ENCODE data around the gene MGA. TPM values are rescaled to one million over a fixed set of nuclear protein-coding genes. Genes with fewer than 3 reads are reported as not detected.

Gene MGA
- total RNA-seq, 6 donors from 2014 or later: 22.8 to 54.5 (median 33.4) TPM

DNA sequence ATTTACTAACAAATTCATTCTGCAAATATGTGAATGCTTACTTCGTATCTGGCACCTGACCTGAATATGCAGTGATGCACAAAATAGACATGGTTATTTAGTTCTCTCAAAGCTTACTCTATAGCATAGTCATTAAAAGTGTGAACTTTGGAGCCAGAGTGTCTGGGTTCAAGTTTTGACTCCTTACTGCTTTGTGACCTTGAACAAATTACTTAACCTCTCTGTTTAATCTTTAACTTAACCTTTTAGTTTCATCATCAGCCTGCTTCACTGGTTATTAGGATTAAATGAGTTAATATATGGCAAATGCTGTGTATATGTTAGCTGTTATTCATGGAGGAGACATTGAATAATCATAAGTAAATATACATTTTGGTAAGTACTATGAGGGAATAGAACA is 12.1 kb upstream of the MGA start:
- peaks cover 0 to 6% (median 0%) of the 10 kb centered on the region in 4 donors for H3K9me3 ChIP-seq
- ATAC-seq (ENCODE audit: low FRiP score in 2 of 2): no peak
- no peaks in the 10 kb centered on the region for H3K36me3 ChIP-seq
- H3K27me3 ChIP-seq: no peaks in the 10 kb centered on the region
- peaks cover 0 to 9% (median 1%) of the 10 kb centered on the region in 4 donors for H3K4me1 ChIP-seq
- no peak overlapping the region for H3K27ac ChIP-seq
- 88 to 93% methylated on average over 1 of the region's 1 CpG for WGBS, 2 donors
- TF ChIP-seq POLR2AphosphoS5 (IDR thresholded peaks at IDR 0.05) (no peak), EP300 (IDR thresholded peaks at IDR 0.05) (no peak), POLR2A (IDR thresholded peaks at IDR 0.05) (no peak), CTCF (IDR thresholded peaks at IDR 0.05) (no peak)
- H3K4me3 ChIP-seq: no peak overlapping the region
- no peak for DNase-seq

GRCh38 chr15:41648770-41649169 is 11.4 kb upstream of the MGA start:
- no peak overlapping the region for H3K27ac ChIP-seq
- ATAC-seq (ENCODE audit: low FRiP score in 2 of 2): no peak
- H3K36me3 ChIP-seq: no peaks in the 10 kb centered on the region
- no peaks in the 10 kb centered on the region for H3K27me3 ChIP-seq
- TF ChIP-seq EP300 (IDR thresholded peaks at IDR 0.05): no peak
- peaks cover 0 to 9% (median 3%) of the 10 kb centered on the region in 4 donors for H3K4me1 ChIP-seq
- H3K4me3 ChIP-seq: no peak overlapping the region
- 100% methylated on average over 1 of the region's 1 CpG for WGBS, 2 donors
- DNase-seq: no peak
- peaks cover 0 to 6% (median 0%) of the 10 kb centered on the region in 4 donors for H3K9me3 ChIP-seq

- 86 to 94% methylated on average over 1 of the region's 1 CpG for WGBS, 2 donors
- no peak for DNase-seq
- H3K27me3 ChIP-seq: no peaks in the 10 kb centered on the region
- TF ChIP-seq CTCF (IDR thresholded peaks at IDR 0.05) (no peak), POLR2AphosphoS5 (IDR thresholded peaks at IDR 0.05) (no peak), POLR2A (IDR thresholded peaks at IDR 0.05) (no peak), EP300 (IDR thresholded peaks at IDR 0.05) (no peak)
- ATAC-seq (ENCODE audit: low FRiP score in 2 of 2): no peak
- peaks cover 0 to 9% (median 4%) of the 10 kb centered on the region in 4 donors for H3K4me1 ChIP-seq
- H3K4me3 ChIP-seq: no peak overlapping the region
- H3K27ac ChIP-seq: no peak overlapping the region
- H3K36me3 ChIP-seq: no peaks in the 10 kb centered on the region
- peaks cover 0 to 6% (median 0%) of the 10 kb centered on the region in 4 donors for H3K9me3 ChIP-seq
These were observed 9.4 kb upstream of the MGA start for GRCh38 chr15:41650806-41651205.

DNA sequence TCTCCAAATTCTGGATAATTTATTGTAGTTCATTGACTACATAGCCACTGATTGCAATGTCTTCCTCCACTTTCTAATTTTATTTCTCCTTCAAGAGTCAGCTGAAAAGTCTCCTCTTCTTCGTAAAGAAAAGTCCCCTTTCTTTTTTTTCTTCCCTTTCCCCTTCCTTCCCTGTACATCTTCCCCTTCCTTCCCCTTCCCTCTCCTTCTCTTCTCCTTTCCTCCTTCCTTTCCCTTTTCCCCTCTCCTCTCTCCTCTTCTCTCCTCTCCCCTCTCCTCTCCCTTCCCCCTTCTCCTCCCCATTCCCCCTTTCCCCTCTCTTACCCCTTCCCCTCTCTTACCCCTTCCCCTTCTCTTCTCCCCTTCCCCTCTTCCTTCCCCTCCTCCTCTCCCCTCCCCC is 8.8 kb upstream of the MGA start:
- peaks cover 0 to 9% (median 4%) of the 10 kb centered on the region in 4 donors for H3K4me1 ChIP-seq
- no peak for ATAC-seq (ENCODE audit: low FRiP score in 2 of 2)
- no peaks in the 10 kb centered on the region for H3K27me3 ChIP-seq
- peaks cover 0 to 6% (median 0%) of the 10 kb centered on the region in 4 donors for H3K9me3 ChIP-seq
- H3K27ac ChIP-seq: no peak overlapping the region
- H3K36me3 ChIP-seq: no peaks in the 10 kb centered on the region
- TF ChIP-seq CTCF (IDR thresholded peaks at IDR 0.05) (no peak), EP300 (IDR thresholded peaks at IDR 0.05) (no peak), POLR2AphosphoS5 (IDR thresholded peaks at IDR 0.05) (no peak), POLR2A (IDR thresholded peaks at IDR 0.05) (no peak)
- DNase-seq: no peak
- H3K4me3 ChIP-seq: no peak overlapping the region
- WGBS, 2 donors: 62 to 70% methylated on average over 1 of the region's 1 CpG

GRCh38 chr15:41653760-41654159 is 6.4 kb upstream of the MGA start:
- WGBS, 2 donors: 38 to 42% methylated on average over 3 of the region's 3 CpGs
- ATAC-seq (ENCODE audit: low FRiP score in 2 of 2): no peak

More at GRCh38 chr15:41653760-41654159, 6.4 kb upstream of the MGA start:
- H3K9me3 ChIP-seq: peaks cover 0 to 6% (median 0%) of the 10 kb centered on the region in 4 donors
- TF ChIP-seq CTCF (IDR thresholded peaks at IDR 0.05) (no peak), POLR2A (IDR thresholded peaks at IDR 0.05) (no peak), EP300 (IDR thresholded peaks at IDR 0.05) (no peak), POLR2AphosphoS5 (IDR thresholded peaks at IDR 0.05) (no peak)
- no peak for DNase-seq
- no peaks in the 10 kb centered on the region for H3K27me3 ChIP-seq
- no peak overlapping the region for H3K27ac ChIP-seq
- H3K4me1 ChIP-seq: peaks cover 0 to 5% (median 0%) of the 10 kb centered on the region in 4 donors
- H3K4me3 ChIP-seq: no peak overlapping the region
- no peaks in the 10 kb centered on the region for H3K36me3 ChIP-seq

Data from upper lobe of left lung (tissue), 6 donors.